ENCODE measurements around the gene PCDHA8.
A peak's percentile ranks its signal among the peaks of the same experiment; 100 is the strongest.
"Not testable (repeated sequence)": the region's sequence is repeated elsewhere in the genome, so short reads cannot be mapped to it uniquely, and the experiment has no call there.

Gene PCDHA8

DNA sequence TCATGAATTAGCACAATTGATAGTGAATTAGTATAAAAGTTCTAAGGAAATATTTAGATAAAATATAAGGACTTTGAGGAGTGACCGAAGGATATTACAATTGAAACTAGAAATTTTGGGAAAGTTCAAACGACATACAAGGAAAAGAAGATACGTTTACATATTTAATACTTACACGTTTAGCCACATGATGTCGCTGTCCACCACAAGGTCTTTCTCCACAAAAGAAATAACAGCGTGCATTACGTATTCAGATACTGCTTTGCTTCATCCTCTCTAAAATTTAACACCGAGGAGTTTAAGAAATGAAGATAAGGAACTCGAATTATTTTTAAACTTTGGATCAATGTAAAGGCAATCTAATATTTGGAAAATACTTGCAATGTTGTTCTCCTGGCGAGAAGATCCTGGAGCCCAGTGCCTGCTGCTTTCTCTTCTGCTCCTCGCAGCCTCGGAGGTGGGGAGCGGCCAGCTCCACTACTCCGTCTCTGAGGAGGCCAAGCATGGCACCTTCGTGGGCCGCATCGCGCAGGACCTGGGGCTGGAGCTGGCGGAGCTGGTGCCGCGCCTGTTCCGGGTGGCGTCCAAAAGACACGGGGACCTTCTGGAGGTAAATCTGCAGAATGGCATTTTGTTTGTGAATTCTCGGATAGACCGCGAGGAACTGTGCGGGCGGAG lies 40.0 kb upstream of the PCDHA8 start, which contains the start of gene PCDHA3:
TSS of gene PCDHA3 (plus strand) at position 242 of the 678 bp plus-strand sequence.
- H3K4me3 ChIP-seq (ENCODE audit: low read depth, low read length) = no peak within 1 kb of the TSS
- TF ChIP-seq MYC (IDR thresholded peaks at IDR 0.05; ENCODE audit: low read depth, low read length) (no peak), POLR2A (IDR thresholded peaks at IDR 0.05; ENCODE audit: extremely low read depth, insufficient read length) (no peak)
- peak; percentile 56 for DNase-seq (ENCODE audit: low read depth)

- no peak overlapping the region for H3K4me3 ChIP-seq (ENCODE audit: low read depth, low read length)
- TF ChIP-seq POLR2A (IDR thresholded peaks at IDR 0.05; ENCODE audit: extremely low read depth, insufficient read length) (no peak), MAX (IDR thresholded peaks at IDR 0.05; ENCODE audit: low read depth, low read length) (no peak), MYC (IDR thresholded peaks at IDR 0.05; ENCODE audit: low read depth, low read length) (no peak)
- TF ChIP-seq, protein P1, sequence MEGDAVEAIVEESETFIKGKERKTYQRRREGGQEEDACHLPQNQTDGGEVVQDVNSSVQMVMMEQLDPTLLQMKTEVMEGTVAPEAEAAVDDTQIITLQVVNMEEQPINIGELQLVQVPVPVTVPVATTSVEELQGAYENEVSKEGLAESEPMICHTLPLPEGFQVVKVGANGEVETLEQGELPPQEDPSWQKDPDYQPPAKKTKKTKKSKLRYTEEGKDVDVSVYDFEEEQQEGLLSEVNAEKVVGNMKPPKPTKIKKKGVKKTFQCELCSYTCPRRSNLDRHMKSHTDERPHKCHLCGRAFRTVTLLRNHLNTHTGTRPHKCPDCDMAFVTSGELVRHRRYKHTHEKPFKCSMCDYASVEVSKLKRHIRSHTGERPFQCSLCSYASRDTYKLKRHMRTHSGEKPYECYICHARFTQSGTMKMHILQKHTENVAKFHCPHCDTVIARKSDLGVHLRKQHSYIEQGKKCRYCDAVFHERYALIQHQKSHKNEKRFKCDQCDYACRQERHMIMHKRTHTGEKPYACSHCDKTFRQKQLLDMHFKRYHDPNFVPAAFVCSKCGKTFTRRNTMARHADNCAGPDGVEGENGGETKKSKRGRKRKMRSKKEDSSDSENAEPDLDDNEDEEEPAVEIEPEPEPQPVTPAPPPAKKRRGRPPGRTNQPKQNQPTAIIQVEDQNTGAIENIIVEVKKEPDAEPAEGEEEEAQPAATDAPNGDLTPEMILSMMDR (IDR thresholded peaks at IDR 0.05; ENCODE audit: low read depth, low read length) = no peak
- no peak for DNase-seq (ENCODE audit: low read depth)
Observed at GRCh38 chr5:140801494-140801841, 39.5 kb upstream of the PCDHA8 start.

DNA sequence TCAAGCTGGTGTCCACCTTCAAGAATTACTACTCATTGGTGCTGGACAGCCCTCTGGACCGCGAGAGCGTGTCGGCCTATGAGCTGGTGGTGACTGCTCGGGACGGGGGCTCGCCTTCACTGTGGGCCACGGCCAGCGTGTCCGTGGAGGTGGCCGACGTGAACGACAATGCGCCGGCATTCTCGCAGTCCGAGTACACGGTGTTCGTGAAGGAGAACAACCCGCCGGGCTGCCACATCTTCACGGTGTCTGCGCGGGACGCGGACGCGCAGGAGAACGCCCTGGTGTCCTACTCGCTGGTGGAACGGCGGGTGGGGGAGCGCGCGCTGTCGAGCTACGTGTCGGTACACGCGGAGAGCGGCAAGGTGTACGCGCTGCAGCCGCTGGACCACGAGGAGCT lies 38.6 kb upstream of the PCDHA8 start:
- not testable (repeated sequence) for H3K4me3 ChIP-seq (ENCODE audit: low read depth, low read length); DNase-seq (ENCODE audit: low read depth)

GRCh38 chr5:140802781-140803271 lies 38.2 kb upstream of the PCDHA8 start:
- no peak for DNase-seq (ENCODE audit: low read depth)

GRCh38 chr5:140806834-140807775 lies 33.9 kb upstream of the PCDHA8 start, which contains the start of gene PCDHA4:
PCDHA4 (plus strand) TSS chr5:140807068.
- DNase-seq (ENCODE audit: low read depth) = peak; percentile 31
- TF ChIP-seq MYC (IDR thresholded peaks at IDR 0.05; ENCODE audit: low read depth, low read length) (no peak), POLR2A (IDR thresholded peaks at IDR 0.05; ENCODE audit: extremely low read depth, insufficient read length) (no peak)
- TF ChIP-seq, protein P1 (IDR thresholded peaks at IDR 0.05; ENCODE audit: low read depth, low read length) = peak; percentile 49
- H3K4me3 ChIP-seq (ENCODE audit: low read depth, low read length) = no peak within 1 kb of the TSS

More at GRCh38 chr5:140802781-140803271, 38.2 kb upstream of the PCDHA8 start:
- H3K4me3 ChIP-seq (ENCODE audit: low read depth, low read length) = no peak overlapping the region
- TF ChIP-seq, protein P1 (IDR thresholded peaks at IDR 0.05; ENCODE audit: low read depth, low read length) = no peak
- TF ChIP-seq MYC (IDR thresholded peaks at IDR 0.05; ENCODE audit: low read depth, low read length) = no peak
- TF ChIP-seq POLR2A (IDR thresholded peaks at IDR 0.05; ENCODE audit: extremely low read depth, insufficient read length) = no peak
- TF ChIP-seq MAX (IDR thresholded peaks at IDR 0.05; ENCODE audit: low read depth, low read length) = no peak

- not testable (repeated sequence) for DNase-seq (ENCODE audit: low read depth)
Observed at GRCh38 chr5:140808241-140808888, 32.6 kb upstream of the PCDHA8 start.

DNA sequence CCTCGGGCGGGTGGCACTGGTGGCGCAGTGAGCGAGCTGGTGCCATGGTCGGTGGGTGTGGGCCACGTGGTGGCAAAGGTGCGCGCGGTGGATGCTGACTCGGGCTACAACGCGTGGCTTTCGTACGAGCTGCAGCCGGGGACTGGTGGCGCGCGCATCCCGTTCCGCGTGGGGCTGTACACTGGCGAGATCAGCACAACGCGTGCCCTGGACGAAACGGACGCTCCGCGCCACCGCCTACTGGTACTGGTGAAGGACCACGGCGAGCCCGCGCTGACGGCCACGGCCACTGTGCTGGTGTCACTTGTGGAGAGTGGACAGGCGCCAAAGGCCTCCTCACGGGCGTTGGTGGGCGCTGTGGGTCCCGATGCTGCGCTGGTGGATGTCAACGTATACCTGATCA lies 32.1 kb upstream of the PCDHA8 start:
- TF ChIP-seq MYC (IDR thresholded peaks at IDR 0.05; ENCODE audit: low read depth, low read length) = no peak
- TF ChIP-seq, protein P1 (IDR thresholded peaks at IDR 0.05; ENCODE audit: low read depth, low read length) = no peak
- TF ChIP-seq POLR2A (IDR thresholded peaks at IDR 0.05; ENCODE audit: extremely low read depth, insufficient read length) = no peak
- TF ChIP-seq MAX (IDR thresholded peaks at IDR 0.05; ENCODE audit: low read depth, low read length) = no peak
- H3K4me3 ChIP-seq (ENCODE audit: low read depth, low read length) = no peak overlapping the region
- DNase-seq (ENCODE audit: low read depth) = no peak

More at GRCh38 chr5:140808241-140808888, 32.6 kb upstream of the PCDHA8 start:
- not testable (repeated sequence) for H3K4me3 ChIP-seq (ENCODE audit: low read depth, low read length)
